GM19351 (cell line): Measurements from ENCODE around the gene TANGO2.

ENCODE experiments used
- ATAC-seq: cut with Tn5 transposase; IDR thresholded peaks from one replicate; pipeline ENCODE4 v1.9.1; 2021; ENCODE audit warnings: mild to moderate bottlenecking, moderate library complexity; ENCODE audit not compliant: unreplicated experiment

Gene TANGO2

DNA sequence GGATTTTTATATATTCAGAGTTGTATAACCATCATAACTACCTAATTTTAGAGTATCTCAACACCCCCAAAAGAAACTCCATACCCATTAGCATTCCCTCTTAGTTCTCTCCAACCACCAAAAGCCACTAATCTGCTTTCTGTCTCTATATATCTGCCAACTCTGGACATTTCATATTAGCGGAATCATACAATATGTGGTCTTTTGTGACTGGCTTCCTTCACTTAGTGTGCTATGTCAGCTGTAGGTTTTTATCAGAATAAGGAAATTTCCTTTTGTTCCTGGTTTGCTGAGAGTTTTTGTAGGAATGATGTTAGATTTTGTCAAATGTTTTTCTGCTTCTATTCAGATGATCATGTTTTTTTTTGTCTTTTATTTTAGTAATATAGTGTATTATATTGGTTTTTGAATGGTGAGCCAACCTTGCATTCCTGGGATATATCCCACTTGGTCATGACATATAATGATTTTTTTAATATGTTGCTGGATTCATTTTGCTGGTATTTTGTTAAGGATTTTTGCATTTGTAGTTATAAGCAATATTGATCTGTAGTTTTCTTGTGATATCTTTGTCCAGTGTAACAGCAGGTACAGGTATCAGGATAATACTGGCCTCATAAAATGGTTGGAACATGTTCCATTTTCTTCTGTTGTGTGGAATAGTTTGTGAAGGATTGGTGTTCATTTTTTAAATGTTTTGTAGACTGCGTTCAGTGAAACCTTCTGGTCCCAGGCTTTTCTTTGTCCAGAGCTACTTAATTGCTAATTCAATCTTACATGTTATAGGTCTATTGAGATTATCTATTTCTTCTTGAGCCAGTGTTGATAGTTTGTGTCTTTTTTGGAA, 75.9 kb downstream of the TANGO2 start:
- no peak for ATAC-seq

- no peak for ATAC-seq
Measured at GRCh38 chr22:20099099-20099711, 78.3 kb downstream of the TANGO2 start.

GRCh38 chr22:20101638-20102037, 80.7 kb downstream of the TANGO2 start:
- ATAC-seq: no peak

GRCh38 chr22:20102203-20102780, 81.4 kb downstream of the TANGO2 start:
- ATAC-seq: no peak

- no peak for ATAC-seq
Measured at GRCh38 chr22:20105456-20106204, 84.7 kb downstream of the TANGO2 start.

DNA sequence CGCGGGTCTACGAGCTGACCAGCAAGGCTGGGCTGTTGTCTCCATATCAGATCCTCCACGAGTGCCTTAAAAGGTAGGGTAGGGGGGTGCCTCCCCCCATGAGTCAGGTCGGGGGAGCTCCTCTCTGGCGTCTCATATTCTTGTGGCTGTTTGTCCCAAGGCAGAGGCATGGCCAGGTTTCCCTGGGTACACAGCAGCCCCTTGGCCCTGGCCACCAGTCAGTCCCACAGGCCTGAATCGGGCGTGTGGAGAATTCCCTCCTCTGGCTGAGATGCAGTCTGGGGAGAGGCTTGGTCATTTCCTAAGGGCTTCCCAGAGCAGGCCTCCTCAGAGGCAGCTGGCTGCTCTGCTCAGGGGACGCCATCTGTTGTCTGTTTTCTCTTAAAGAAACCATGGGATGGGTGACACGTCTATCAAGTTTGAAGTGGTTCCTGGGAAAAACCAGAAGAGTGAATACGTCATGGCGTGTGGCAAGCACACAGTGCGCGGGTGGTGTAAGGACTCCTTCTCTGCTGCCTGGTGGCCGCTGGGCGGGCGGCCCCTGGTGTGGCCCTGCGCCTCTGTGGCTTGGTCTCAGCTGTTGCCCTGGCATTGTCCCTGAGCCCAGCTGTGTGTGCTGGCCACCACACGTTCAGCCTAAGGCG, 85.4 kb downstream of the TANGO2 start:
- ATAC-seq: no peak

GRCh38 chr22:20106849-20107237, 85.9 kb downstream of the TANGO2 start:
- no peak for ATAC-seq

- ATAC-seq: no peak
Measured at GRCh38 chr22:20107471-20107901, 86.6 kb downstream of the TANGO2 start.

DNA sequence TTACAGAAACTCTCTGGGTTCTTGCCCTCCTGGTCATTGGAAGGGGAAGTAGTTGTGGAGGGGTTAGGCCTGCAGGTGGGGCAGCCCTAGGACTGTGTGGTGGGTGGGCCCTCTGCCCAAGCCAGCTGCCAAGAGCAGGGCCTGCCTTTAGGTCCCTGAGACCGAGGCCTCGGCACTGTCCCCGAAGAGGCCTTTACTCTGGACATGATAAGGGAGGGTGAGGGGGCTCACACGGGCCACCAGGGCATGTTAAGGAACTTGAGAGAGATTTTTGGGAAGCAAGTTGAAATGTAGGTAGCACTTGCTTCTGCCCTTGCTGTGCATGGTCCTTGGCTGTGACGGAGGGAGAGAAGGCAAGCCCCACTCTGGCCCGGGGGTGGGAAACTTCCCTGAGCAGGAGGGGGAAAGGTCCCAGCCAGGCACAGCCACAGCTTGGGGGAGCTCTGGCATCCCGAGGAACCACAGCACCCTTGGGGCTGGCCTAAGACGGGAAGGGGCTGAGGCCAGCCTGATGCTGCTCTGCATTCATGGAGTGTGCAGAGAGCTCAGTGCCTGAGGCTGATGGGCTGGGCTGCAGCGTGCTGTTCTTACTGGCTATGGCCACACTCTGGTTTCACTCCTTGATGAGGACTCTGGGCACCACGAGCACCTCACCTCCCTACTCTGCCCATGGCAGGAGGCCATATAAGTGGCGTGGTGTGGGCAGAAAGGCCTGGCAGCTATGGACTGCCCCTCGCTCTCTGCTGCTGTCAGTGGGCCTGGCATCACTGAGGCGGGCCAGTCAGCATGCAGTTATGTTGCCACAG, 87.2 kb downstream of the TANGO2 start:
- ATAC-seq: no peak

DNA sequence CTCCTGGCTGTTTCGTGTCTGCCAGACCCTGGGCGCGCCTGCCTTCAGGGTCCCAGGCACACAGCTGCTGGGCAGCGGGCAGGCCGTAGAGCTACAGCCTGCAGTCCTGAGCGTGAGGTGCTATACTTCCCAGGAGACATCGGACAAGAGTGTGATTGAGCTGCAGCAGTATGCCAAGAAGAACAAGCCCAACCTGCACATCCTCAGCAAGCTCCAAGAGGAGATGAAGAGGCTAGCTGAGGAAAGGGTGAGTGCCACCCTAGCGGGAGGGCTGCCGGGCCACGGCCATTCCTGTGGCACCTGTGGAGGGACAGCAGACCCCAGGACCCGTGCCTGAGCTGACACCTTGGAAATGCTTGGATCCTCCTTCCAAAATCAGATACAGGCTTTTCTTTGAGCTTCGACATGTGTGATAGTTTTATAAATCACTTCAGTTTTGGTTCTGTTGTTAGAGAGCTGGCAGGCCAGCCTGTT, 87.9 kb downstream of the TANGO2 start:
- no peak for ATAC-seq

GRCh38 chr22:20109411-20110358, 88.8 kb downstream of the TANGO2 start:
- no peak for ATAC-seq

GRCh38 chr22:20110359-20110985, 89.6 kb downstream of the TANGO2 start:
- no peak for ATAC-seq

DNA sequence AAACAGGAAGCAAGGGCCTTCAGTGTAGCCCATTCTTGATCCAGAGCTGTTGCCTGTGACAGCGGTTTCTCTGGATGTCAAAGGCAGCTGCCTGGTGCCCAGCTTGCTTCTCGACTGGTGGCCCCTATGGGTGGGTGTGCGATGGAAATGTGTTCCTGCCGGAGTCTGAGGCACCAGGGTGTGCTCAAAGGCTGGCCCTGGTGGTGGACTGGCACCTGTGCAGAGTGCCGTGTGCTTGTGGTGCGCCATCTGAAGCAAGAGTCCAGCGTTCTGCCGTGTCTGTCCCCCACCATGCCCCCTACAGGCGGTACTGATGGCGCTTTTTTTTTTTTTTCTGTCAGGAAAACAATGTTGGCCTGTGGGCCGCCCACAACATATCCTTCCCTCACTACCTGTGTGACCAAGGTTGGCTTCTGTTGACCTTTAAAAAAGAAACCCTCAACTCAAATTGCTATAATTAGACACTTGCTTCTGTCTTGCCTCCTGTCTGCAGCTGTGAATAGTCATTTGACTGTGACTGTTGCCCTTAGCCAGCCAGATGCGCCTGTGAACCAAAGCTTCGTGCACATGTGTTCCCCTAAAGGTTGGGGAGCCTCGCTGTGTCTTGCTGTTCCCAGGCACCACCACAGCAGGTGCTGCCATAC, 90.3 kb downstream of the TANGO2 start:
- ATAC-seq: no peak

DNA sequence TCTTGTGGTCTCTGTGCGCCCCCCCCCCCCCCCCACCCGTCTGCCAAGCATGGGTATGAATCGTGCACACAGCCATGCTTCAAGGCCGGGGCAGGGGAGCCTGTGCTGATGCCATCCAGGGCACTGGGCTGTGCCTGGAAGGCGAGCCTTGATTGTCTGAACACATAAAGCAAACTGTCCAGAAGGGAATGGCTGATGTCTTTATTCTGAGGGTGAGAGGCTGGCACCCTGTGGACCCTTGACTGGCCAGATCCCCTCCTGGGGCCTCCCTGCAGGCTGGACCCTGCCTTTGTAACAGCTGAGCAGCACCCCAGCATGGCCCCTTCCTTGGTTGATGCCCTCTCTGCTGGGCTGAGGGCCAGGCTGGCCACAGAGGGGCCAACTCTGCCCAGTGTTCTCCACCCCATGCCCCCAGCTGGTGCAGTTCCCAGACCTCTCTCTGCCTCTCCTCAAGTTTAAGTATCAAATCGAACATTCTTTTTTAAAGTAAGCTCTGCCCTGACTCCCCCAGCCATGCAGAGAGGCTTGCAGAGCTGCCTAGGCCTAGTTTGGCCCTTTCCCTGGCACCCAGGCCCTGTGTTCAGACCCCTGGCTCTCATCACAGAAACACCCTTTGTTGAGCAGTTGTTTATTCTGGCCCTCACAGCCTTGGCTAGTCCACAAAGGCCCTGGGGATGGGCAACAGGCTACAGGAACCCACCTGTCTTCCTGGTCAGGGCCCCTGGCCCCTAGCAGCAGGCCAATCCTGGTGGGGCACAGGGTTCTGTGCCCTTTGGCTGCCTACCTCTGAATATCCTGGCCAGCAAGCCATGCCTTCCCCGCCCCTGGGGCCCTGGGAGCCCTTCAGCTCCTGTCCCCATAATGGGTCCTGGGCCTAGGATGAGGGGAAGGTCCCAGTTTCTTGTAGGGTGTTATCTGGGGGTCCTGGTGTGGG, 91.0 kb downstream of the TANGO2 start:
- ATAC-seq: no peak

- no peak for ATAC-seq
Measured at GRCh38 chr22:20112623-20113511, 92.0 kb downstream of the TANGO2 start.
